Measurements from ENCODE around the gene ADAMTS12.

Gene ADAMTS12

DNA sequence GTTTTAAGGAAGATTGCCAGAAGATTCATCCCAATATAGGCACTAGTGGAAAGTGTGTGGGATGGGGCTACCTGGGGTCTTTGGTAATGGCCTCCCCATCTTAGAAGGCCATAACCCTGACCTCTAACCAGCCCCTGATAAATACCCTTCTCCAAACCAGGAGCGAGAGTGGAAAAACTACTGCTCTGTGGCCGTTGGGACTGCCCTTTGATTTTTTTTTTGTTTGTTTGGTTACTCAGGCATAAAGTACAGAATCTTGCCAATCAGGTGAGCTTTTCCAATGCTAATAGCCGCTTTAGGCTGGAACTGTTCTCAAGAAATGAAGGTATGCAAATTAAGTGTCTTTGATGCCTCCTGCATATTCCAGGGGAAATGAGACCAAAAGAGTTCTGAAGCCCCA, 153.7 kb downstream of the ADAMTS12 start:
- no peaks in the 10 kb centered on the region for H3K9me3 ChIP-seq
- no peak overlapping the region for H3K4me3 ChIP-seq (ENCODE audit: low read depth in 1 of 2, low read length in 1 of 2)
- no peak overlapping the region for H3K27ac ChIP-seq
- peaks cover 0 to 3% of the 10 kb centered on the region in 2 experiments for H3K4me1 ChIP-seq (ENCODE audit: control insufficient read depth in 1 of 2, insufficient read depth in 1 of 2, low read depth in 1 of 2, low read length in 1 of 2)
- no peaks in the 10 kb centered on the region for H3K36me3 ChIP-seq
- TF ChIP-seq CTCF (IDR thresholded peaks at IDR 0.05), result no peak
- no peaks in the 10 kb centered on the region for H3K27me3 ChIP-seq

DNA sequence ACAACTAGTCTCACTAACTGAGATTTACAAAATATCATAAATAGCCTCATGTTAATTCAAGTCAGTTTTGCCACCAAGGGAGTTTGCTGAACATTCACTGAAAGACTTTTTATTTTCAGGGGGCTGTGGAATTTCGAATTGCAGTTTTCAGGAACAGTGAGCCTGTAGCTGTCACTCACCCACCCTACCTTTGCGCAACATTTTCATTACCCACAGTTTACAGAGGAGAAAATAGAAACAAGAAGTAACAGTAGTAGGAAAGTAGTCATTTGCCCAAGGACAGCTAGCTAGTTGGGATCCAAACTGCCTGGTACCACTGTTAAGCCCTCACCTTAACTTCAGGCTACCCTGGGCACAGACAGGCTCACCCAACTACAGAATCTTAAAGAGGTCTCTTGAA, 154.1 kb downstream of the ADAMTS12 start:
- H3K27ac ChIP-seq, result no peak overlapping the region
- no peak for TF ChIP-seq CTCF (IDR thresholded peaks at IDR 0.05)

GRCh38 chr5:33737284-33737683, 154.5 kb downstream of the ADAMTS12 start:
- H3K27ac ChIP-seq, result no peak overlapping the region
- H3K4me3 ChIP-seq (ENCODE audit: low read depth in 1 of 2, low read length in 1 of 2), result no peak overlapping the region

More for the DNA sequence above, 154.1 kb downstream of the ADAMTS12 start:
- H3K4me1 ChIP-seq (ENCODE audit: control insufficient read depth in 1 of 2, insufficient read depth in 1 of 2, low read depth in 1 of 2, low read length in 1 of 2), result peaks cover 0 to 3% of the 10 kb centered on the region in 2 experiments
- H3K36me3 ChIP-seq, result no peaks in the 10 kb centered on the region
- H3K27me3 ChIP-seq, result no peaks in the 10 kb centered on the region
- H3K9me3 ChIP-seq, result no peaks in the 10 kb centered on the region
- no peak overlapping the region for H3K4me3 ChIP-seq (ENCODE audit: low read depth in 1 of 2, low read length in 1 of 2)

GRCh38 chr5:33736510-33736909, 155.3 kb downstream of the ADAMTS12 start:
- Histone ChIP-seq H3K27me3 (no peaks in the 10 kb centered on the region), H3K27ac (no peak overlapping the region), H3K4me1 (ENCODE audit: control insufficient read depth in 1 of 2, insufficient read depth in 1 of 2, low read depth in 1 of 2, low read length in 1 of 2) (peaks cover 0 to 3% of the 10 kb centered on the region in 2 experiments), H3K36me3 (no peaks in the 10 kb centered on the region), H3K9me3 (no peaks in the 10 kb centered on the region), H3K4me3 (ENCODE audit: low read depth in 1 of 2, low read length in 1 of 2) (no peak overlapping the region)
- TF ChIP-seq CTCF (IDR thresholded peaks at IDR 0.05), result no peak

More at GRCh38 chr5:33737284-33737683, 154.5 kb downstream of the ADAMTS12 start:
- no peaks in the 10 kb centered on the region for H3K36me3 ChIP-seq
- no peaks in the 10 kb centered on the region for H3K9me3 ChIP-seq
- H3K27me3 ChIP-seq, result no peaks in the 10 kb centered on the region
- peaks cover 0 to 3% of the 10 kb centered on the region in 2 experiments for H3K4me1 ChIP-seq (ENCODE audit: control insufficient read depth in 1 of 2, insufficient read depth in 1 of 2, low read depth in 1 of 2, low read length in 1 of 2)
- TF ChIP-seq CTCF (IDR thresholded peaks at IDR 0.05), result no peak

DNA sequence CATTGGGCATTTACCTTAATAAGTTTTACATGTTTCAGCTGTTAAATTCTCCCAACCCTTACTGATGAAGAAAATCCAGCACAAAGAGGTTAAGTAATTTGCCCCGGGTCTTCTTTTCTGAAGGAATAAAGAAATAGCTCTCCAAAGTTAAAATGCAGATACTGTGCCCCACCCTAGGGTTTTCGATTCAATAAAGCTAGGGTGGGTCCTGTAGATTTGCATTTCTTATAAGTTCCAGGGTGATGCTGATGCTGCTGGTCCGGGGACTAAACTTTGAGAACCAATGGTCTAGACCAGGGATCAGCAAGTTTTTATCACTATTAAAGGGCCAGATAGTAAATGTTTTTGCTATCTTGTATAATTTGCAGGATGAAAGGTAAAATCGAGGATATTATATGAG, 156.7 kb downstream of the ADAMTS12 start:
- Histone ChIP-seq H3K9me3 (no peaks in the 10 kb centered on the region), H3K4me1 (ENCODE audit: control insufficient read depth in 1 of 2, insufficient read depth in 1 of 2, low read depth in 1 of 2, low read length in 1 of 2) (peaks cover 0 to 3% of the 10 kb centered on the region in 2 experiments), H3K4me3 (ENCODE audit: low read depth in 1 of 2, low read length in 1 of 2) (no peak overlapping the region), H3K36me3 (no peaks in the 10 kb centered on the region), H3K27ac (no peak overlapping the region), H3K27me3 (no peaks in the 10 kb centered on the region)
- no peak for TF ChIP-seq CTCF (IDR thresholded peaks at IDR 0.05)

DNA sequence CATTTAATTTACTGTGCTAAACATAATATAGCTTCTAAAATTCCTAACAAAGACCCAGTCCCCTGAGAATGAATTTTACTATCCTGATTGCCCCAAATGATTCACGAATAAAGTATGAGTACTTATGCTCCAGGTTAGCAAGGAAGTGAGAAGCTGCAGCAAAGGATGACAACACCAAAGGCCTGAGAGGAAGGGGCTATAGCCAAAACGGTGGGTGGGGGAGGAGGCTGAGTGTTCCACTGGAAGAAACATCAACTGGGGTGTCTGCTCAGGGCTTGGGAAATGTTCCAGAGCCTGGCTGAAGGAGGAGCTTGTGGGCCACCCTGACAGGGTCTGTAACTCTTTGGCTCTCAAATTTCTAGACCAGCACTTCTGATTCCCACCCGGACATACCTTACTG, 157.3 kb downstream of the ADAMTS12 start:
- Histone ChIP-seq H3K9me3 (no peaks in the 10 kb centered on the region), H3K36me3 (no peaks in the 10 kb centered on the region), H3K27me3 (no peaks in the 10 kb centered on the region), H3K4me1 (ENCODE audit: control insufficient read depth in 1 of 2, insufficient read depth in 1 of 2, low read depth in 1 of 2, low read length in 1 of 2) (peaks cover 0 to 3% of the 10 kb centered on the region in 2 experiments), H3K27ac (no peak overlapping the region), H3K4me3 (ENCODE audit: low read depth in 1 of 2, low read length in 1 of 2) (no peak overlapping the region)
- no peak for TF ChIP-seq CTCF (IDR thresholded peaks at IDR 0.05)
